Upper lobe of right lung (tissue), 1 donor: ENCODE data around the gene LAMA4. TPM values are rescaled to one million over a fixed set of nuclear protein-coding genes. Genes with fewer than 3 reads are reported as not detected.

ENCODE experiments used
- ATAC-seq: fragments of 200-7000 bp; cut with Tn5 transposase; one replicate; pipeline ENCODE4 v1.9.1; 2020; ENCODE audit warnings: mild to moderate bottlenecking, moderate library complexity
- DNase-seq: peaks from one replicate; pipeline ENCODE4 v3.0.0-alpha.2; 2020
- H3K27ac ChIP-seq: fragments of 200-600 bp; one replicate; pipeline ENCODE4 v1.8.0; 2022
- H3K27me3 ChIP-seq: fragments of 200-600 bp; one replicate; pipeline ENCODE4 v1.8.0; 2022; ENCODE audit warnings: mild to moderate bottlenecking
- H3K36me3 ChIP-seq: fragments of 200-600 bp; one replicate; pipeline ENCODE4 v1.8.0; 2022
- H3K4me1 ChIP-seq: fragments of 200-600 bp; one replicate; pipeline ENCODE4 v1.8.0; 2022
- H3K4me3 ChIP-seq: fragments of 200-600 bp; one replicate; pipeline ENCODE4 v1.8.0; 2022; ENCODE audit warnings: mild to moderate bottlenecking
- H3K9me3 ChIP-seq: fragments of 200-600 bp; one replicate; pipeline ENCODE4 v1.8.0; 2022
- CTCF ChIP-seq: fragments of 200-600 bp; IDR thresholded peaks from one replicate; pipeline ENCODE4 v1.8.0; 2022; ENCODE audit warnings: antibody characterized with exemption
- intact Hi-C: fragments of 100-400 bp; cut with DNase I; formaldehyde crosslinking; loops from one replicate; pipeline ENCODE4 v1.11.0; 2022
- total RNA-seq: library from RNA; stranded (reverse); fragmentation: NEBNext Ultra II Directional; extraction: Animal tissue kit (Norgen Biotek cat#: 25700); gene quantifications from one replicate; pipeline ENCODE4 v1.2.1, GENCODE V29; 2021
- donor health status: DM: no; HTN: yes; CAD: no; lungs with severe emphysema.

LAMA4 gene
- total RNA-seq, 1 donor from 2014 or later, result 134 TPM

GRCh38 chr6:112215488-112216284 lies 38.7 kb downstream of the LAMA4 start:
- no peaks in the 10 kb centered on the region for H3K9me3 ChIP-seq
- H3K36me3 ChIP-seq, result no peaks in the 10 kb centered on the region
- no peak for ATAC-seq
- no peaks in the 10 kb centered on the region for H3K27me3 ChIP-seq
- peak overlapping the region; percentile 4 for H3K27ac ChIP-seq
- H3K4me3 ChIP-seq, result no peak overlapping the region
- intact Hi-C loops, result no loop called here
- TF ChIP-seq CTCF, result no peak
- H3K4me1 ChIP-seq, result peaks cover 41% of the 10 kb centered on the region
- no peak for DNase-seq

- peak; percentile 78 for ATAC-seq
Measured at GRCh38 chr6:112214739-112215269, 39.6 kb downstream of the LAMA4 start.

GRCh38 chr6:112210852-112211251 lies 43.5 kb downstream of the LAMA4 start:
- no peak for TF ChIP-seq CTCF
- H3K4me3 ChIP-seq, result no peak overlapping the region
- no peaks in the 10 kb centered on the region for H3K36me3 ChIP-seq
- no peak for ATAC-seq
- DNase-seq, result no peak
- no peaks in the 10 kb centered on the region for H3K9me3 ChIP-seq
- H3K27ac ChIP-seq, result no peak overlapping the region
- peaks cover 26% of the 10 kb centered on the region for H3K4me1 ChIP-seq
- intact Hi-C loops, result no loop called here
- no peaks in the 10 kb centered on the region for H3K27me3 ChIP-seq

More at GRCh38 chr6:112214739-112215269, 39.6 kb downstream of the LAMA4 start:
- Histone ChIP-seq H3K9me3 (no peaks in the 10 kb centered on the region), H3K27ac (peak overlapping the region; percentile 4), H3K4me3 (no peak overlapping the region), H3K4me1 (peaks cover 41% of the 10 kb centered on the region), H3K27me3 (no peaks in the 10 kb centered on the region), H3K36me3 (no peaks in the 10 kb centered on the region)
- no peak for TF ChIP-seq CTCF
- DNase-seq, result no peak
- intact Hi-C loops, result no loop called here

GRCh38 chr6:112209131-112209530 lies 45.2 kb downstream of the LAMA4 start:
- H3K4me1 ChIP-seq, result peaks cover 25% of the 10 kb centered on the region
- no peaks in the 10 kb centered on the region for H3K9me3 ChIP-seq
- DNase-seq, result no peak
- no peak overlapping the region for H3K27ac ChIP-seq
- H3K36me3 ChIP-seq, result no peaks in the 10 kb centered on the region
- no peak for ATAC-seq
- H3K4me3 ChIP-seq, result no peak overlapping the region
- H3K27me3 ChIP-seq, result no peaks in the 10 kb centered on the region
- intact Hi-C loops, result no loop called here
- no peak for TF ChIP-seq CTCF

GRCh38 chr6:112207776-112208175 lies 46.6 kb downstream of the LAMA4 start:
- DNase-seq, result no peak
- Histone ChIP-seq H3K27ac (no peak overlapping the region), H3K4me1 (peaks cover 34% of the 10 kb centered on the region), H3K27me3 (no peaks in the 10 kb centered on the region), H3K4me3 (no peak overlapping the region), H3K36me3 (no peaks in the 10 kb centered on the region), H3K9me3 (no peaks in the 10 kb centered on the region)
- no peak for TF ChIP-seq CTCF
- ATAC-seq, result no peak
- intact Hi-C loops, result no loop called here
